Adipocyte (in vitro differentiated cells): ENCODE data around the gene NDUFA8.
A peak's percentile ranks its signal among the peaks of the same experiment; 100 is the strongest.

ENCODE experiments used
- DNase-seq: peaks from one replicate; pipeline ENCODE4 v3.0.0-alpha.2; 2015; ENCODE audit warnings: low read depth
- H3K27me3 ChIP-seq: replicated peaks from 2 replicates; pipeline ENCODE4 v1.7.0; 2013; ENCODE audit warnings: mild to moderate bottlenecking, low read length, moderate library complexity; ENCODE audit not compliant: control insufficient read depth, insufficient read depth
- H3K36me3 ChIP-seq: 2 replicates; pipeline ENCODE4 v1.7.0; 2013; ENCODE audit warnings: low read length, mild to moderate bottlenecking, moderate library complexity; ENCODE audit not compliant: control insufficient read depth, insufficient read depth, severe bottlenecking
- H3K4me1 ChIP-seq: 2 replicates; pipeline ENCODE4 v1.7.0; 2013; ENCODE audit warnings: mild to moderate bottlenecking, low read length, moderate library complexity; ENCODE audit not compliant: control insufficient read depth, insufficient read depth
- H3K4me3 ChIP-seq: 2 replicates; pipeline ENCODE4 v1.7.0; 2013; ENCODE audit warnings: mild to moderate bottlenecking, low read length, moderate library complexity
- H3K9ac ChIP-seq: 2 replicates; pipeline ENCODE4 v1.7.0; 2013; ENCODE audit warnings: mild to moderate bottlenecking, low read length, moderate library complexity
- H3K9me3 ChIP-seq: 2 replicates; pipeline ENCODE4 v1.7.0; 2013; ENCODE audit warnings: mild to moderate bottlenecking, low read length, moderate library complexity; ENCODE audit not compliant: control insufficient read depth

NDUFA8 gene

DNA sequence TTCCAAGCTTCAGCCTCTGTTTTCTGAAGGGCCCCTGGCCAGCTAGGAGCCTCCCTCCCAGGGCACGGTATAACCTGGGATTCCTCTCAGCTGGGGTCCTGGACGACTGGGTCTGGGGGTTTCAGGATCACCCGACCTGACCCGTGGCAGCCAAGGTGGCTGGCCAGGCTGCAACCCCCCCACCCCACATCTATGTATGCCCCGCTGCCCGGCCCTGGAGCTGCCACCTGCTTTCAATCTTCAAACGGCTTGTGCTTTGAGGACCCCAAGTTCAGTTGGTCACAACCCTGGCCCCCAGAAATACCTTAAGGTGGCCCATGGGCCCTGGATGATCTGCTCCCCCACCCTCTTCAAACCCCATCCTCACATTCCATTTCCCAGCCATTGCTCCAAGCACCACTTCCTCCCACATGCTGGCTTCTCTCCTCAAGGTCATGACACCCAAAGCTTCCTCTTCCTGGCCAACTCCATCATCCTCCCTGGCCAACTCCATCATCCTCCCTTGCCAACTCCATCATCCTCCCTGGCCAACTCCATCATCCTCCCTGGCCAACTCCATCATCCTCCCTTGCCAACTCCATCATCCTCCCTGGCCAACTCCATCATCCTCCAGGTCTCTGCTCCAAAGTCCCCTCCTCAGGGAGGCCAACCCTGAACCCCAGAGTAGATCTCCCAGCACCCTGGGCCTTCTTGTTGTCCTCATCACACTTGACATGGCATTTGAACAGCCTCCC, 49.3 kb downstream of the NDUFA8 start:
- peaks cover 32% of the 10 kb centered on the region for H3K27me3 ChIP-seq
- no peak for DNase-seq
- H3K9ac ChIP-seq: no peak overlapping the region
- H3K4me3 ChIP-seq: no peak overlapping the region
- no peaks in the 10 kb centered on the region for H3K36me3 ChIP-seq
- H3K9me3 ChIP-seq: no peaks in the 10 kb centered on the region
- peaks cover 4% of the 10 kb centered on the region for H3K4me1 ChIP-seq

DNA sequence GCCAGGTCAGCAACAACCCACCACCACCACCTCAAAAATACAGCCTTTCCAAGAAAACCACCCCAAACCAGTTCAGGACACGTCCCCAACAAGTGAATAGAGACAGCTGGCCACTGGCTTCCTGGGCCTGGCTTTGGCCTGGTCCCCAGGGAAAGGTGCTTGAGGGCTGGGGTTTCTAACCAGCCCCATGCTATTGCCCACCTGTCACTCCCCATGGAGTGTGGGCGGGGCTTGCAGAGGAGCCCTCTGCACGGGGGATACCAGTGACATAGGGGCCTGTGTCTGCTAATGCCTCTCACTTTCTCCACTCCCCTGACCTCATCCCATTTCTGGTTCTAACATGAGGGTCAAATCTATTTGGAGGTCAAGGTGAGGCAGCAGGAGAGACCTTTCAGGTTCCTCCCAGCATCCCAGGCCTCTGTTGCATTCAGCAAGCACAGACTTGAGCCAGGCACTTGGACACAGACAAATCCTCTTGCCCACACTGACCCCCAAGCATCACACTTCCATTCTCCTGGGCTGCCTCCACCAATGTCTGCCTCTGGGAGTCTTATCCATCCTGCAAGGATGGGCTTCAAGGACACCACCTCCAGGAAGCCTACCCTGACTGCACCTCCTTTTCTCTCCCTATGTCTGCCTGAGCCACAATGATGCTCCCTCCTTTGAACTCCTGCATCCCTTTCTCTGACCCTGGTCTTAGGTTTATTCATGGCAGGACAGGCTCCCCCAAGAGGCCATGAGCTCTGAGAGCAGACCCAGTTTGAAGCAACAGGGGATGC, 50.4 kb downstream of the NDUFA8 start:
- Histone ChIP-seq H3K36me3 (no peaks in the 10 kb centered on the region), H3K4me3 (no peak overlapping the region), H3K27me3 (peaks cover 23% of the 10 kb centered on the region), H3K9ac (no peak overlapping the region), H3K9me3 (peaks cover 2% of the 10 kb centered on the region), H3K4me1 (peaks cover 4% of the 10 kb centered on the region)
- no peak for DNase-seq

DNA sequence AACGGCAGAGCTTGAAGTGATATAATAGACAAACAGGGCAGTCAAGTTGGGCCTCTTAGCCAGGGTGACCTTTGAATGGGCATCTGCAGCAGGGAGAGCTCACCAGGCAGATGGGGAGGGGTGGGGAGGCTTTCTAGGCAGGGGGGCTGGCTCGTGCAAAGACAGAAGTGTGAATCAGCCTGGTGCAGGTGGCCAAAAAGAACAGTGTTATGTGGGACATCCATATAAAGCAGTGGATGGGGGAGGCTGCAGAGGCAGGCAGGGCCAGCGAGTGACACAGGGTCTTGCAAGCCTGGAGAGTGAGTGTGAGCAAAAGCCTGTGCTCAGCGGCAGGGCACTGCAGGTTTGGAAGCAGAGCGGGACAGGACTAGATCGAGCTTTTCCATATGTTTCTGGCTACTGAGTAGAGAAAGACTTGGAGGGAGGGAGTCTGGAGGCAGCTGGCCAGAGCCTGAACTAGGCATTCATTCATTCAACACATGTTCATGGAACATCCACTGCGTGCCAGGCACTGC, 52.2 kb downstream of the NDUFA8 start:
- H3K4me1 ChIP-seq: peaks cover 4% of the 10 kb centered on the region
- DNase-seq: no peak

DNA sequence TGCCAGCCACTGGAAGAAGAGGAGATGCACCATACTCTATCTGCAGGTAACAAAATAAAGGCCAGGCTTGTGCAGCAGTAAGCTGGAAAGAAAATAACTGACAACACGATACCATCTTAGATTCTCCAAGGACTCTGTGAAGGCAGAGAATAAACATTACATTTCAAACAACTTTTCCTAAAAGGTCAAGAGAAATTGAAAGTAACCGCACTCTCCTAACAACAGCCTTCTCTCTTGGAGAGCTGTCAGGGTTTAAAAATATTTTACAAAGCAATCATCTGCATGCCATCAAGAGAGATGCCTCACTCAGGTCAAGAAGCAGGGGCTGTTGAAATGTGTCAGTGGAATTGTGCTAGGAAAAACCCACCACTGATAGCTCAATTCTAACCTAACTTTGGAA, 53.0 kb downstream of the NDUFA8 start:
- H3K4me3 ChIP-seq: no peak overlapping the region
- no peak for DNase-seq
- peaks cover 8% of the 10 kb centered on the region for H3K9me3 ChIP-seq
- H3K27me3 ChIP-seq: no peaks in the 10 kb centered on the region
- no peaks in the 10 kb centered on the region for H3K36me3 ChIP-seq
- peaks cover 4% of the 10 kb centered on the region for H3K4me1 ChIP-seq
- no peak overlapping the region for H3K9ac ChIP-seq

More for the DNA sequence above, 52.2 kb downstream of the NDUFA8 start:
- Histone ChIP-seq H3K4me3 (no peak overlapping the region), H3K36me3 (no peaks in the 10 kb centered on the region), H3K9me3 (peaks cover 8% of the 10 kb centered on the region), H3K27me3 (peaks cover 5% of the 10 kb centered on the region), H3K9ac (no peak overlapping the region)

DNA sequence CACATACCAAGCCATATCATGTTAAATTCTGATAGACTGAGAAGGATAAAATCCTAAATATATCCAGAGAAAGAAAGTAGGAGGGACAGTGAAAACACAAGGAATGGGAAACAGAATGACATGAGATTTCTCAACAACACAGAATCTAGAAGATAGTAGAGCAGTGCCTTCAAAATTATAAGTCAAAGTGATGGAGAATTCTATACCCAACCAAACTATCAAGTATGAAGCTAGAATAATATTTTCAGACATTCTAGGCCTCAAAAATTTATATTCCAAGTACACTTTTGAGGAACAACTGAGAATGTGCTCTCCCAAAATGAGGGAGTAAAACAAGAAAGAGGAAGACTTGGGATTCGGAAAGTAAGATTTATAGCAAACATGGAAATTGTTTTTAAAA, 55.6 kb downstream of the NDUFA8 start:
- H3K9me3 ChIP-seq: peaks cover 8% of the 10 kb centered on the region
- H3K4me1 ChIP-seq: peaks cover 4% of the 10 kb centered on the region
- no peak for DNase-seq
- H3K4me3 ChIP-seq: no peak overlapping the region
- no peak overlapping the region for H3K9ac ChIP-seq
- peaks cover 6% of the 10 kb centered on the region for H3K27me3 ChIP-seq
- H3K36me3 ChIP-seq: no peaks in the 10 kb centered on the region

DNA sequence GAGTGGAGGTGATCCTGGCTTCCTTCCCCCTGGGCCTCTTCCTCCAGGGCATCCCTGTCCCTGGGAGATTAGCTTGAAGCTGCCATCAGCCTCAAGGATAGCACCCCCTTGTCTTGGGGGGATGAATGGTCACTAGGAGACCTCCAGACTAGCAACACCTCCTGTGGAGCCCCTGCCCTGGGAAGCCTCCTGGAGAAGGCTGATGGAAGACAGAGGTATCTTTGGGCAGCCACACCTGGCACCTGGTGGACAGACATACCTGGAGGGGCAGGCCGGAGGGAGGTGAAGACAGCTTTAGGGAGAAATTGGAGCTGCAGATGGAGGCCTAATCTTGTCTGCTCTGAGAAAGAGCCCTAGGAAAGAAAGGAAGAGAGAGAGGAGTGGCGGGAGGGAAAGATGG, 57.4 kb downstream of the NDUFA8 start:
- H3K9ac ChIP-seq: no peak overlapping the region
- H3K27me3 ChIP-seq: peaks cover 6% of the 10 kb centered on the region
- no peak overlapping the region for H3K4me3 ChIP-seq
- H3K9me3 ChIP-seq: peaks cover 8% of the 10 kb centered on the region
- H3K36me3 ChIP-seq: no peaks in the 10 kb centered on the region
- no peak for DNase-seq
- H3K4me1 ChIP-seq: peaks cover 9% of the 10 kb centered on the region

DNA sequence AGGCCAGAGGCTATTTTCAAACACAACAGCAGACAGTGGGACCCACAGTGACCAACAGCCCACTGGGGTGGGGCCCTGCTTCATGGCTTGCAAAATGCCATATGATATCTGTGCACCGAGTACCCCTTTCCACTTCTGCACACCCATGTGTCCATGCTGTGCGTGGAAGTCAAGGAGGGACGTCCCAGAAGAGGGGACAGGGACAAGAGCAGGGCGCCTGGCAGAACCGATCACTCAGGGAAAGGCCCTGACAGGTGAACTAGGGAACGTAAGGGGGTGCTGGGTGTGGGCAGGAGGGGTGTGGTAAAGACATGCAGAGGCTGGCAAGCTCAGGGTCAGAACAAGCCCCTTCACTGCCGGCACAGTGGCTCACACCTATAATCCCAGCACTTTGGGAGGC, 58.8 kb downstream of the NDUFA8 start:
- Histone ChIP-seq H3K4me1 (peaks cover 4% of the 10 kb centered on the region), H3K4me3 (no peak overlapping the region), H3K36me3 (no peaks in the 10 kb centered on the region), H3K27me3 (peaks cover 6% of the 10 kb centered on the region), H3K9ac (no peak overlapping the region), H3K9me3 (peaks cover 8% of the 10 kb centered on the region)
- no peak for DNase-seq

DNA sequence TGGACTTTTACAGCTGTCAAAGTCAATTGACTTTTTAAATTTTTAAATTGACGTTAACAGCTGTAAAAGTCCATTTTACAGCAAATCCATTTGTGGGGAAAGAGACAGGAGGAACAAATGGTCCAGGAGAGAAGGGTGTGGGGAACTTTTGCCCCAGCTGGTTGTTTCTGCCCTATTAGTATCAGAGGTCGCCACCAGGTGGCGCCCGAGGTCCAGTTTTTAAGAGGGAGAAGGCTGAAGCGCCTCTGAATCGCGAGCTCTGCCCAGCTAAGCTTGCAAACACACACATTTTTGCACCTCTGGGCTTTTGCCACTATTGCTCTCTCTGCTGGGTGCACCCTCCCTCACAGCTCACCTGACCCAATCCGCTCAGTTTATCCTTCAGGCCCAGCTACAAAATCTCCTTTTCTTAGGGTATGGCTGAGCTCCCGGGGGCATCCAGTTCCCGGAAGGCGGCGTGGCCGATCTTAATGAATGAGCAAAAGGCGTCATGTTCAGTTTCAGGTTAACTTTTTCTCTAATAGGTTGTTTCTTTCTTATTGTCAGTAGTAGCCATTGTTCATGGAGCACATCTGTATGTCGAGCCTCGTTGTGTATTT, 60.2 kb downstream of the NDUFA8 start:
- peak; percentile 93 for DNase-seq
- H3K9ac ChIP-seq: no peak overlapping the region
- H3K36me3 ChIP-seq: no peaks in the 10 kb centered on the region
- peaks cover 4% of the 10 kb centered on the region for H3K4me1 ChIP-seq
- peaks cover 7% of the 10 kb centered on the region for H3K9me3 ChIP-seq
- H3K27me3 ChIP-seq: peaks cover 6% of the 10 kb centered on the region
- H3K4me3 ChIP-seq: peak overlapping the region; percentile 47

DNA sequence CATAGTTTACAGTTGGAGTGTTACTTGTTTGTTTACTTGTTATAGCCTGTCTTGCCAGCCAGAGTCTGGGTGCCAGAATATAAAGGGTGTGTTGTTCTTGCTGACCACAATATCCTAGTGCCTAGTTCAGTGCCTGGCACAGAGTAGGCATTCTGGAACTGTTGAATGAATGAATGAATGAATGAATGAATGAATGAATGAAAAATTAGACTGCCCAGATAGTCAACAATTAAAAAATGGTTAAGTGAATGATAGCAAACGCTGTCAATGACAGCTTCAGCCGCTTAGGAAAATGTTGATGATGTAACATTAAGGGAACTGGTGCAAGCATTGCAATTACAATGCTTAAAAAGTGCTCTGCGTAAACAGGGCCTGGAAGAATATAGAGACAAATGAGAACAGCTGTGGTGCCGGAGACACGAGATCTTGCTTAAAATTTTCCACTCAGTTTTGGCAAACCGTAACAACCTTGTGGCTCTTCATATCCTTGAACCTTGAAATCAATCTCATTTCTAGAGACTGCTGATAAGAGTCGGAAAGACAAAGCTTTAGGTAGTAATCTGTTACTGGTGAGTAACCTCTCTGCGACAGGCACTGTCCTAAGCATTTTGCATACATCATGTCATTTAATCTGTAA, 61.8 kb downstream of the NDUFA8 start:
- Histone ChIP-seq H3K4me1 (peaks cover 8% of the 10 kb centered on the region), H3K9ac (no peak overlapping the region)
- peak; percentile 37 for DNase-seq

DNA sequence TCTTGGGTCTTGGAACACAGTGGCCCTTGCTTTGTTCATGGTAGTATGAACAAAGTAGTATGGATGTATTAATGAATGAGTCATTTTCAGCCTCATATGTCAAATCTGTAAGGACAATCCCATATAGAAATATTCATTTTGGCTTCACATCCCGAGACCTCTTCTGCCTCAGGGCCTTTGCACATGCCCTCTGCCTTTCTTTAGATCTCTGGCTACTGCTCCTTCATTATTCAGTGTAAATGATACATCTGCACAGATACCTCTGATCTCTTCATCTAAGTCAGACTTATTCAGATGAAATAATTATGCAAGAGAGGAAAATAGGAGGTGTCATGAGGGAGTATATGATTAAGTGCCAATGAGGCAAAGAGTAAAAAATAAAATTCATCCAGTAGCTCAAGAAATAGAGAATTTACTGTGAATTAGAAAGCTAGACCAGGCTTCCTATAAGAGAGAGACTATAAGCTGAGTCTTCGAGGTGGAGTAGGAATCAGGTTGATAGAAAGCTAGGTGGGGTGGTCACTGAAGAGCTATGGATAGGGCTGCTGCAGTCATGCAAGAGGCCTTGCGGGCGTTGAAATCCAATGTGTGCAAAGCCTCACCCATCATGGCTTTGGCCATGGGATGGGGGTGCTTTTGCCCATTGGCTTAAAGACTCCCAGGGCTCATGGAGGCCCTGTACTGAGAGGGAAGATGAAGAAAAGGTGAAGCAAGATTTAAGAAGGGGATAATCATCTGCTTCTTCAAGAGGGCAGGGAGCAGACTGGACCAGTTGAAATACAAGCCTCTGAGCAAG, 62.8 kb downstream of the NDUFA8 start:
- no peak for DNase-seq
- Histone ChIP-seq H3K9ac (no peak overlapping the region), H3K4me1 (peaks cover 14% of the 10 kb centered on the region), H3K27me3 (peaks cover 10% of the 10 kb centered on the region), H3K36me3 (no peaks in the 10 kb centered on the region), H3K9me3 (no peaks in the 10 kb centered on the region), H3K4me3 (no peak overlapping the region)

More for the DNA sequence above, 61.8 kb downstream of the NDUFA8 start:
- Histone ChIP-seq H3K27me3 (peaks cover 10% of the 10 kb centered on the region), H3K36me3 (no peaks in the 10 kb centered on the region), H3K9me3 (no peaks in the 10 kb centered on the region), H3K4me3 (no peak overlapping the region)
